ENCODE results near the gene DNAAF5. TPM values are rescaled to one million over a fixed set of nuclear protein-coding genes. Genes with fewer than 3 reads are reported as not detected.

The DNAAF5 gene
- total and polyA plus RNA-seq, 4 experiments from 2014 or later: 1.7 to 19.4 (median 10.3) TPM

- Histone ChIP-seq H3K4me3 (ENCODE audit: low read length in 2 of 2) (no peak overlapping the region), H3K36me3 (ENCODE audit: insufficient read depth, low read length) (peaks cover 23% of the 10 kb centered on the region), H3K4me1 (ENCODE audit: insufficient read depth, low read length) (no peaks in the 10 kb centered on the region), H3K27me3 (ENCODE audit: insufficient read depth, low read length) (no peaks in the 10 kb centered on the region), H3K27ac (ENCODE audit: low read depth, low read length) (no peak overlapping the region), H3K9me3 (ENCODE audit: control insufficient read depth in 1 of 2, low read length in 2 of 2) (no peaks in the 10 kb centered on the region)
- H3K4me3 Mint-ChIP-seq: no peak overlapping the region
- H3K36me3 Mint-ChIP-seq: peaks cover 19 to 39% of the 10 kb centered on the region in 2 donors
- H3K4me1 Mint-ChIP-seq: peaks cover 0 to 2% (median 0%) of the 10 kb centered on the region in 4 donors
- POLR2A ChIA-PET (ENCODE audit: partially characterized antibody): no interaction called here
- no peak for DNase-seq
- intact Hi-C loops (cut with micrococcal nuclease): no loop called here
- H3K27ac Mint-ChIP-seq: no peak overlapping the region
- CTCF ChIA-PET (ENCODE audit: partially characterized antibody): no interaction called here
- no peaks in the 10 kb centered on the region for H3K27me3 Mint-ChIP-seq
- no peaks in the 10 kb centered on the region for H3K9me3 Mint-ChIP-seq
These were observed 37.3 kb downstream of the DNAAF5 start for GRCh38 chr7:763762-764161.

DNA sequence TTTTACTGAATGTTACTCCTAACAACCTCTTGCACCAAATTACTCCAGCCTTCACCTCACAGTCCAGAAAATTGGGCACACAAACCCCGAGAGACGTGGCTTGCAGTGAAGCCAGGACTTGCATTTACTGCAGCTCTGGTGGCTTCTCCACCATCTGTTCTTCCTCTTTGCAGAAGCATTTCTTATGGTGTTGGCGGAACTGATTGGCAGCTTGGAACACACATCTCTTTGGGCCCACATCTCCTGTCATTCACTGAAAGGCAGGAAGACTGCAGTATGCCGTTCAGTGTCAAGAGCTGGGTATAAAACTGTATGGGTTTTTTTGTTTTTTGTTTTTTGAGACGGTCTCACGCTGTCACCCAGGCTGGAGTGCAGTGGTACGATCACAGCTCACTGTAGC, 38.9 kb downstream of the DNAAF5 start:
- H3K27ac Mint-ChIP-seq: no peak overlapping the region
- no peak overlapping the region for H3K4me3 Mint-ChIP-seq
- POLR2A ChIA-PET (ENCODE audit: partially characterized antibody): no interaction called here
- Histone ChIP-seq H3K4me3 (ENCODE audit: low read length in 2 of 2) (no peak overlapping the region), H3K4me1 (ENCODE audit: insufficient read depth, low read length) (no peaks in the 10 kb centered on the region), H3K36me3 (ENCODE audit: insufficient read depth, low read length) (peaks cover 23% of the 10 kb centered on the region), H3K27ac (ENCODE audit: low read depth, low read length) (no peak overlapping the region), H3K9me3 (ENCODE audit: control insufficient read depth in 1 of 2, low read length in 2 of 2) (no peaks in the 10 kb centered on the region), H3K27me3 (ENCODE audit: insufficient read depth, low read length) (no peaks in the 10 kb centered on the region)
- CTCF ChIA-PET (ENCODE audit: partially characterized antibody): no interaction called here
- H3K36me3 Mint-ChIP-seq: peaks cover 8 to 27% of the 10 kb centered on the region in 2 donors
- no peak for DNase-seq
- H3K9me3 Mint-ChIP-seq: no peaks in the 10 kb centered on the region
- H3K27me3 Mint-ChIP-seq: no peaks in the 10 kb centered on the region
- intact Hi-C loops (cut with micrococcal nuclease): no loop called here
- H3K4me1 Mint-ChIP-seq: peaks cover 0 to 2% (median 0%) of the 10 kb centered on the region in 4 donors

GRCh38 chr7:767580-767940, 41.1 kb downstream of the DNAAF5 start:
- no peak overlapping the region for H3K4me3 ChIP-seq (ENCODE audit: low read length in 2 of 2)
- CTCF ChIA-PET (ENCODE audit: partially characterized antibody): interaction anchor here (0.6 to 1.6 kb wide), 2 partner anchors 16 to 449 kb away, joined by 3 read pairs; no protein-coding TSS in a partner anchor
- peaks cover 18% of the 10 kb centered on the region for H3K36me3 ChIP-seq (ENCODE audit: insufficient read depth, low read length)
- POLR2A ChIA-PET (ENCODE audit: partially characterized antibody): no interaction called here
- peaks cover 0 to 2% (median 0%) of the 10 kb centered on the region in 4 donors for H3K4me1 Mint-ChIP-seq
- peaks cover 8 to 24% of the 10 kb centered on the region in 2 donors for H3K36me3 Mint-ChIP-seq
- peak overlapping the region in 1 of 8 donors; percentile 51 for H3K4me3 Mint-ChIP-seq
- H3K27me3 Mint-ChIP-seq: no peaks in the 10 kb centered on the region
- no peaks in the 10 kb centered on the region for H3K9me3 ChIP-seq (ENCODE audit: control insufficient read depth in 1 of 2, low read length in 2 of 2)
- peak overlapping the region in 1 of 7 donors; percentile 5 for H3K27ac Mint-ChIP-seq
- intact Hi-C loops (cut with micrococcal nuclease): no loop called here
- H3K27me3 ChIP-seq (ENCODE audit: insufficient read depth, low read length): no peaks in the 10 kb centered on the region
- no peaks in the 10 kb centered on the region for H3K4me1 ChIP-seq (ENCODE audit: insufficient read depth, low read length)
- no peak for DNase-seq
- H3K27ac ChIP-seq (ENCODE audit: low read depth, low read length): no peak overlapping the region
- no peaks in the 10 kb centered on the region for H3K9me3 Mint-ChIP-seq

DNA sequence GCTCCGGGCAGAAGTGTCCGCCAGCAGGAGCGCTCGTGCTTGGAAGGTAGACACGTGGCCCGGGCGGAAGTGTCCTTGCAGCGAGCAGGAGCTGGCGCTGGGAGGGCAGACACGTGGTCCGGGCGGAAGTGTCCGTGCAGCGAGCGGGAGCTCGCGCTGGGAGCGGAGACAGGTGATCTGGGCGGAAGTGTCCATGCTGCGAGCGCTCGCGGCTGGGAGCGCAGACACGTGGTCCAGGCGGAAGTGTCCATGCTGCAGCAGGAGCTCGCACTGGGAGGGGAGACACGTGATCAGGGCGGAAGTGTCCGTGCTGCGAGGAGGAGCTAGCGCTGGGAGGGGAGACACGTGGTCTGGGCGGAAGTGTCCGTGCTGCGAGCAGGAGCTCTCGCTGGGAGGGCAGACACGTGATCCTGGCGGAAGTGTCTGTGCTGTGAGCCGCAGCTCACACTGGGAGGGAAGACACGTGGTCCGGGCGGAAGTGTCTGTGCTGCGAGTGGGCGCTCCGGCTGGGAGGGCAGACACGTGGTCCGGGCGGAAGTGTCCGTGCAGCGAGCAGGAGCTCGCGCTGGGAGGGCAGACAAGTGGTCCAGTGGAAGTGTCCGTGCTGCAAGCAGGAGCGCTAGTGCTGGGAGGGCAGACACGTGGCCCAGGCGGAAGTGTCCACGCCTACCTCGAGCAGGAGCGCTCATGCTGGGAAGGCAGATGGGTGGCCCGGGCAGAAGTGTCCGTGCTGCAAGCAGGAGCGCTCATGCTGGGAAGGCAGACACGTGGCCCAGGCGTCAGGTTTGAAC, 41.6 kb downstream of the DNAAF5 start:
- H3K36me3 ChIP-seq (ENCODE audit: insufficient read depth, low read length): peaks cover 14% of the 10 kb centered on the region
- intact Hi-C loops (cut with micrococcal nuclease): no loop called here
- Mint-ChIP-seq H3K27me3 (no peaks in the 10 kb centered on the region), H3K4me1 (peaks cover 0 to 2% (median 0%) of the 10 kb centered on the region in 4 donors), H3K4me3 (peak overlapping the region in 1 of 8 donors; percentile 66), H3K9me3 (no peaks in the 10 kb centered on the region), H3K27ac (peak overlapping the region in 1 of 7 donors; percentile 54), H3K36me3 (peaks cover 8 to 24% of the 10 kb centered on the region in 2 donors)
- no peaks in the 10 kb centered on the region for H3K27me3 ChIP-seq (ENCODE audit: insufficient read depth, low read length)
- POLR2A ChIA-PET (ENCODE audit: partially characterized antibody): no interaction called here
- no peak overlapping the region for H3K4me3 ChIP-seq (ENCODE audit: low read length in 2 of 2)
- peak in 1 of 5 donors; percentile 17 for DNase-seq
- H3K4me1 ChIP-seq (ENCODE audit: insufficient read depth, low read length): no peaks in the 10 kb centered on the region
- H3K9me3 ChIP-seq (ENCODE audit: control insufficient read depth in 1 of 2, low read length in 2 of 2): no peaks in the 10 kb centered on the region
- CTCF ChIA-PET (ENCODE audit: partially characterized antibody): interaction anchor here (1.6 kb wide), 1 partner anchor 450 kb away, joined by 3 read pairs; no protein-coding TSS in a partner anchor
- H3K27ac ChIP-seq (ENCODE audit: low read depth, low read length): no peak overlapping the region

GRCh38 chr7:768881-769504, 42.5 kb downstream of the DNAAF5 start:
- CTCF ChIA-PET (ENCODE audit: partially characterized antibody): no interaction called here
- no peak for DNase-seq
- H3K27ac ChIP-seq (ENCODE audit: low read depth, low read length): no peak overlapping the region
- peak overlapping the region in 2 of 7 donors; percentile 19 to 42 for H3K27ac Mint-ChIP-seq
- peaks cover 5% of the 10 kb centered on the region for H3K36me3 ChIP-seq (ENCODE audit: insufficient read depth, low read length)
- H3K27me3 Mint-ChIP-seq: no peaks in the 10 kb centered on the region
- H3K9me3 Mint-ChIP-seq: no peaks in the 10 kb centered on the region
- H3K9me3 ChIP-seq (ENCODE audit: control insufficient read depth in 1 of 2, low read length in 2 of 2): no peaks in the 10 kb centered on the region
- H3K4me1 ChIP-seq (ENCODE audit: insufficient read depth, low read length): no peaks in the 10 kb centered on the region
- POLR2A ChIA-PET (ENCODE audit: partially characterized antibody): no interaction called here
- H3K4me1 Mint-ChIP-seq: peaks cover 0 to 2% (median 0%) of the 10 kb centered on the region in 4 donors
- peaks cover 8 to 23% of the 10 kb centered on the region in 2 donors for H3K36me3 Mint-ChIP-seq
- intact Hi-C loops (cut with micrococcal nuclease): no loop called here
- H3K4me3 Mint-ChIP-seq: no peak overlapping the region
- no peak overlapping the region for H3K4me3 ChIP-seq (ENCODE audit: low read length in 2 of 2)
- no peaks in the 10 kb centered on the region for H3K27me3 ChIP-seq (ENCODE audit: insufficient read depth, low read length)

DNA sequence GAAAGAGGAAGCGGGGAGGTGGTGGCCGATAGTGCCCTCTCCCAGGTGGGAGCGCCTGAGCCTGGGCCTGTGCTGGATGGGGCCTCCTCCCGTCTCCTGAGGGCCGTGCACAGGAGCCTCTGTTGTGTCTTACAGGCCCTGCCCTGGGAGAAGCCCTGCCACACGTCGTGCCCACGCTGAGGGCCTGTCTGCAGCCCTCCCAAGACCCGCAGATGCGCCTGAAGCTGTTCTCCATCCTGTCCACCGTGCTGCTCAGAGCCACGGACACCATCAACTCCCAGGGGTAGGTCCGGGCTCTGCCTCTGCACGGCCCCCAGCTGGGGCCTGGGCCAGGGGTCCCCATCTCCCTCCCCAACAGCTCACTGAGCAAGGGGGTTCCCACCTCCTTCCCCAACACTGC, 43.8 kb downstream of the DNAAF5 start:
- ChIA-PET CTCF (ENCODE audit: partially characterized antibody) (no interaction called here), POLR2A (ENCODE audit: partially characterized antibody) (no interaction called here)
- no peaks in the 10 kb centered on the region for H3K9me3 Mint-ChIP-seq

DNA sequence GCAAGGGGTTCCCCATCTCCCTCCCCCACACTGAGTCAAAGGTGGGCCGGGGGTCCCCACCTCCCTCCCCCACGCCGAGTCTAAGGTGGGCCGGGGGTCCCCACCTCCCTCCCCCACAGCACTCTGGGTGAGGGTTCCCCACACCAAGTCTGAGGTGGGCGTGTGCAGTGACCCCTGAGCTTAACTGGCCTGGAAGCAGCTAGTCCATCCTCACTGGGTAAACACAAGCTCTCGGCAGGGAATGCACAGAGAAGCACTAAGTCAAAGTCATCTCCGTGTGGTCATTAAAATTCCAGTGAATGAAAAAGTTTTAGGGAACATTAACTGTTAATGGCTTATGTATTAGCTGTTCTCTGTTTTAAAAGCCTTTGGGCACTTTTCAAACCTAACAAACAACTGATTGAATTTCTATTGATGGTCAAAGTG, 44.3 kb downstream of the DNAAF5 start:
- POLR2A ChIA-PET (ENCODE audit: partially characterized antibody): no interaction called here
- no peak overlapping the region for H3K4me3 Mint-ChIP-seq
- Histone ChIP-seq H3K9me3 (ENCODE audit: control insufficient read depth in 1 of 2, low read length in 2 of 2) (no peaks in the 10 kb centered on the region), H3K27ac (ENCODE audit: low read depth, low read length) (no peak overlapping the region), H3K4me3 (ENCODE audit: low read length in 2 of 2) (no peak overlapping the region), H3K36me3 (ENCODE audit: insufficient read depth, low read length) (peaks cover 7% of the 10 kb centered on the region), H3K27me3 (ENCODE audit: insufficient read depth, low read length) (no peaks in the 10 kb centered on the region), H3K4me1 (ENCODE audit: insufficient read depth, low read length) (no peaks in the 10 kb centered on the region)
- no peak for DNase-seq
- CTCF ChIA-PET (ENCODE audit: partially characterized antibody): interaction anchor here (1.7 kb wide), 1 partner anchor 449 kb away, joined by 7 read pairs; no protein-coding TSS in a partner anchor
- intact Hi-C loops (cut with micrococcal nuclease): no loop called here
- H3K27me3 Mint-ChIP-seq: no peaks in the 10 kb centered on the region
- H3K36me3 Mint-ChIP-seq: peaks cover 8 to 16% of the 10 kb centered on the region in 2 donors
- no peaks in the 10 kb centered on the region for H3K9me3 Mint-ChIP-seq
- H3K4me1 Mint-ChIP-seq: peaks cover 0 to 2% (median 0%) of the 10 kb centered on the region in 4 donors
- no peak overlapping the region for H3K27ac Mint-ChIP-seq

More for the DNA sequence above, 43.8 kb downstream of the DNAAF5 start:
- Histone ChIP-seq H3K9me3 (ENCODE audit: control insufficient read depth in 1 of 2, low read length in 2 of 2) (no peaks in the 10 kb centered on the region), H3K36me3 (ENCODE audit: insufficient read depth, low read length) (peaks cover 3% of the 10 kb centered on the region), H3K4me1 (ENCODE audit: insufficient read depth, low read length) (no peaks in the 10 kb centered on the region), H3K4me3 (ENCODE audit: low read length in 2 of 2) (no peak overlapping the region), H3K27ac (ENCODE audit: low read depth, low read length) (no peak overlapping the region), H3K27me3 (ENCODE audit: insufficient read depth, low read length) (no peaks in the 10 kb centered on the region)
- no peak overlapping the region for H3K4me3 Mint-ChIP-seq
- no peak overlapping the region for H3K27ac Mint-ChIP-seq
- no peak for DNase-seq
- intact Hi-C loops (cut with micrococcal nuclease): no loop called here
- H3K36me3 Mint-ChIP-seq: peaks cover 8 to 14% of the 10 kb centered on the region in 2 donors
- no peaks in the 10 kb centered on the region for H3K27me3 Mint-ChIP-seq
- peaks cover 0 to 2% (median 0%) of the 10 kb centered on the region in 4 donors for H3K4me1 Mint-ChIP-seq
